EH (cell line): ENCODE measurements around the gene MARS2.
"Not testable (repeated sequence)": the region's sequence is repeated elsewhere in the genome, so short reads cannot be mapped to it uniquely, and the experiment has no call there.

Experiments used
- DNase-seq: peaks from one replicate; pipeline ENCODE4 v3.0.0-alpha.2; 2015; ENCODE audit warnings: low read depth

The MARS2 gene

DNA sequence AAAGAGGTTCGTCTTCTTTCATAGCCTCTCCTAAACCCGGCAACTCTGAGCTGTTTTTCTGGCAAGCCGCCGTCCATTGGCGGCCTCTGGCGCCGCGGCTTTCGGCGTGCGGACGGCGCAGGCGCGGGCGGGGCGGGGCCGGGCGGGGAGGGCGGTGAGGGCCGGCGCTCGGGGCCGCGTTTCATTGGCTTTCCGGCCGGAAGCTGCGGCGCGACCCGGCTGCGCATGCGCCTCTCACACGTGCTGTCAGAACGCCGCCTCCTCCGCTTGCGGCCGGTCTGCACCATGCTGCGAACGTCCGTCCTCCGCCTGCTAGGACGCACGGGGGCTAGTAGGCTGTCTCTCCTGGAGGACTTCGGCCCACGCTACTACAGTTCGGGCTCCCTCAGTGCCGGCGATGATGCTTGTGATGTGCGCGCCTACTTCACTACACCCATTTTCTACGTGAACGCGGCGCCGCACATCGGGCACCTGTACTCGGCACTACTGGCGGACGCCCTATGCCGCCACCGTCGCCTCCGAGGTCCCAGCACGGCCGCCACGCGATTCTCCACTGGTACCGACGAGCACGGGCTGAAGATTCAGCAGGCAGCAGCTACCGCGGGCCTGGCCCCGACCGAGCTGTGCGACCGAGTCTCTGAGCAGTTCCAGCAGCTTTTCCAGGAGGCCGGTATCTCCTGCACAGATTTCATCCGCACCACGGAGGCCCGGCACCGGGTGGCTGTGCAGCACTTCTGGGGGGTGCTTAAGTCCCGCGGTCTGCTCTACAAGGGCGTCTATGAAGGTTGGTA lies at the start of gene MARS2:
TSS of gene MARS2 (plus strand) at position 249 of the 791 bp plus-strand sequence. CDS start at position 286, 37 bp downstream.
- peak; percentile 94 for DNase-seq

DNA sequence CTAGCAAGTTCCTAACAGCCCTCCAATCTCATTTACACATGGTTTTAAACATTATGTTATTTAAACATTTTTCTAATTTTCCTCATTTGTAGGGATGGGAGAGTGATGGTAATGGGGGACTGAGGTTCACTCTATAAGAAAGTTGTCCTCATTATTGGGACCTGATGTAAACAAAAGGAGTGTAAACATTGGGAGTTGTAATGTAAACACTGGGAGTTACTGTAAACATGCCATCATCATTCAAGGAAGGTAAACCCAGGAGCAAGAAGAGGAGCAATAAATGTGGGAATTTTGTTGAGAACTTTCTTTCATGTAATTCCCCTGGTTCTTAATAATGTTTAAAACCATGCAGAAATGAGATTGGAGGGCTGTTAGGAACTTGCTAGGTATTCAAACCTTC lies 47.6 kb upstream of the MARS2 start:
- no peak for DNase-seq

DNA sequence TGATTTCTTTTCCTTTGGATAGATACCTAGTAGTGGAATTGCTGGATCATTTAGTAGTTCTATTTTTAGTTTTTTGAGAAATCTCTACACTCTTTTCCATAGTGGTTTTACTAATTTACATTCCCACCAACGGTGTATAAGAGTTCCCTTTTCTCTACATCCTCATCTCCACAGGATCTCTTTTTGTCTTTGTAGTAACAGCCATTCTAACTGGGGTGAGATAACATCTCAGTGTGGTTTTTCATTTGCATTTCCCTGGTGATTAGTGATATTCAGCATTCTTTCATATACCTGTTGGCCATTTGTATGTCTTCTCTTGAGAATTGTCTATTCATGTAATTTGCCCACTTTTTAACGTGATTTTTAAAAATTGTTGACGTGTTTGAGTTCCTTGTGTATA lies 43.5 kb upstream of the MARS2 start:
- no peak for DNase-seq

DNA sequence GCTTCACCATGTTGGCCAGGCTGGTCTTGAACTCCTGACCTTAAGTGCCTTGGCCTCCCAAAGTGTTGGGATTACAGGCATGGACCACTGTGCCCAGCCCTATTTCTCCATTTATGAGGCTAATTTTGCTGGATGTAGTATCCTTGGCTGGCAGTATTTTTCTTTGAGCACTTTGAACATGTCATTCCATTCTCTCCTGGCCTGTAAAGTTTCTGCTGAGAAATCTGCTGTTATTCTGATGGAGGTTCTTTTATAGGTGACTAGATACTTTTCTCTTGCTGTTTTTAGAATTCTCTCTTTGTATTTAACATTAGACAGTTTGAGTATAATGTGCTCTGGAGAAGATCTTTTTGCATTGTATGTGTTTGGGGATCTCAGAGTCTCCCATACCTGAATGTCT lies 38.9 kb upstream of the MARS2 start:
- DNase-seq: no peak

DNA sequence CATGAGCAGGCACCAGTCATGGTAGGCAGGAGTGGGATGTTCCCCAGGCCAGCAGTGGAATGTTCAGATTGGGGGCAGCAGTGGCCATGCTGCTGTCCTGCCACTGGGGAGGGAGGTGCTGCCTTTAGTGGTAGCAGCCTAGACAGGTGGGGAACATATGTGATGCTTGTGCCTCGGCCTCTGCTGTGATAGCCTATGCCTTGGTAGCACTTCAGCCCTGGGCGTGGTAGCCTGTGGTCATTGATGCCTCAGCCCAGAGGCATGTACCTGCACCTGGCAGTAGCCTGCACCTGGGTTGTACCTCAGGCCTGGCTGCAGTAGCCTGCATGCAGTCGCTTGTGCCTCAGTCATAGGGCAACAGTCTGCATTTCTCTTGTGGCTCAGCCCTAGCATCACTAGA lies 36.9 kb upstream of the MARS2 start:
- DNase-seq: no peak

DNA sequence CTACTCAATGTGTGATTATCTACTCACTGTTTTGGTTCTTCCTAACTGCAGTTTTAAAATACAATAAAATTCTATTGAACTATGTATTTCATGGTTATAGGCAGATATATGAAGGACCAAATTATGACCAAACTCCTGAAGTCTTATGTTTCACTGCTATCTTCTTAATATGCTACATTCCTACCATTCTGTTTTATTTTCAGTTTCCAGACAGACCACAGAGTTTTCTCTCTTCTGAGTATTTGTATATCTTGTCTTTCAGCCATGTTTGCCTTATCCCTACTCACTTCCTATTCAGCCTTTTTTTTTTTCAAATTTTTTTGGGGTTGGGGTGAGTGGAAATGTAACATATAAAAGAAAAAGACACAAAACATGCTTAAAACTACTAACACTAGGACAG lies 36.1 kb upstream of the MARS2 start:
- no peak for DNase-seq

DNA sequence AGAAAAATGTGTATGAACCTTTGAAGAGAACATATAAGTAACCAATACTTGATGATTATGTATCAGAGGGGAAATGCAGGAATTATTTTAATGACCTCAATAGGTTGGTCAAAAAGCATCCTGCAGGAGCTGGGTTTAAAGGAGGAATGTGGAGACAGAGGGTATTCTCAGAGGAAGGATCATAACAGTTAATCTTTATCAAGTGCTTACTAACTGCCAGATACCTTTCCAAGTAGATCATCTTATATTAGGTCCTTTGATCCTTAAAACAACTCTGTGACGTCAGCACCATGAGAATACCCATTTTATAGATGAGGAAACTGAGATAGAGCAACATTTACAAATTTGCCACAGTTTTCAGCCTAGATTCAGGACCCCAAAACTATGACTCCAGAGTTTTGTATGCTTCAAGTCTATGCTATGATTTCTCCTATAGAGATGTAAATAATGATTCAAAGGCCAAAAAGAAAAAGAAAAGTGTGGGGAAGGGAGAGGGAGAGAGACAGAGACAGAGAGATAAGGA lies 32.7 kb upstream of the MARS2 start:
- DNase-seq: no peak

DNA sequence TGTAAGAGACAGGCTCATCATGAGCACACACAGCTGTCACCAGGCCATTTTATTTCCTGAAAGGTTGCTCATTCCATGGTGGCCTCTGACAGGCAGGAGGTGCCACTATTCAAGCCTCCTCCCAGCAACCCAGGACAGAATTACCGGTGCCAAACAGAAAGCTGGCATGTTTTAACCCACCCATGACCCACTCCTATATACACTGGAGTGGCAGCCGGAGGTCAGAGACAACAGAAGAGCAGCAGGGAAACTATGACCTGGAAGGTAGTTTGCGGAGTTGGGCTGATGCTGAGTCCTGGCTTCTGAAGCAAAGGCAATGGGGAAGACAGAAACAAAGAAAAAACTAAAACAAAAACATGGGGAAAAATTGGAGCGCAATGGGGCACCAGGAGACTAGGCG lies 32.1 kb upstream of the MARS2 start:
- no peak for DNase-seq

DNA sequence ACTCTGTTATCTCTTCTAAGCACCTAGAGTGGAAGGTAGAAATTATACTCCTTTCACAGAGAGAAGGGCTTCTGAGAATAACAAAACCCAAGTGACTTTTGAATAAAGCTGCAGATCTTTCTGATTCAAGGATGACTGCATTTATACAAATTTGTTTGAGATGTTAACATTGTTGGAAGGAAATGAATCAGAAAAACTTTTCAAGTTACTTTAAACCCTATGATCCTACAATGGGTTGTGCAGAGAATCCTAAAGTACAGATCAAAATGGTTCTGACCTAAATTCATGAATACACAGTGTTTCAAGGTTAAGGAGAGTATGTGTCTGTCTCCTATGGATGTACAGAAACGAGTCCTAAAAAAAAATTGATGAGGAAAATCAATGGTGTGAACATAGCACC lies 31.6 kb upstream of the MARS2 start:
- no peak for DNase-seq

DNA sequence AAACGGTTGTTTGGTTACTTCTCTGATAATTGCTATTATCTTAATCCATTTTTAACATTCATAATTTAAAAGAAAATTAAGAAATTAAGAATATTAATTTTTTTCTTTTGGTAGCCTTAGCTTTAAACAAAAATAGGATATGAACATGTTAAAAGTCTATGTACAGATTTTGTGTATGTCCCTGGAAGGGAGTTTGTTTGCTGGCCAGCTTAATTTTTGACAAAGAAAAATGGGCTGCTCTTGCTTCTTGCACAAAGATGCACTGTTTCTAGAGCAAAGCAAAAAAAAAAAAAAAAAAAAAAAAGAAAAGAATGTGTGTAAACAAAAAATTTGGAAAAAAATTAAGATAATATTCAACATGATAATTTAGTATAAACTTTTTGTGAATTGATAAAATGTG lies 31.1 kb upstream of the MARS2 start:
- DNase-seq: no peak

DNA sequence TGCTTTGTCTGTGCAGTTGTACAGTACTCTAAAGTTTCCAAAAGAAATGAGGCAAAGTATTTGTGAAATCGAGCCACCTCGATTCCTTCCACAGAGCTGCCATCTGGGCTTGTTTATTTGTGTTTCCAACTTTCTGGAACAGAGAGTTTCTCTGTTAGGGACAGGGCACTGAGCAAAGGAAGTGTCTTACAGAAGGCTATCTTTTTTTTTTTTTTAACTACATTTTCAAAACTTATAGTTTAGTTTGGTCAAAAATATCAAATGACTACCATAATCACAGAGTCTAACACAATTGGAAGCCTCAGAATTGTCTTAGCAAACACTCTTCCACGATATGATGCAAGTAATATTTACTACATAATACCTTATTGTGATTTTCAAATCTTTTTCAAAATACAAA lies 30.6 kb upstream of the MARS2 start:
- DNase-seq: peak; percentile 34

DNA sequence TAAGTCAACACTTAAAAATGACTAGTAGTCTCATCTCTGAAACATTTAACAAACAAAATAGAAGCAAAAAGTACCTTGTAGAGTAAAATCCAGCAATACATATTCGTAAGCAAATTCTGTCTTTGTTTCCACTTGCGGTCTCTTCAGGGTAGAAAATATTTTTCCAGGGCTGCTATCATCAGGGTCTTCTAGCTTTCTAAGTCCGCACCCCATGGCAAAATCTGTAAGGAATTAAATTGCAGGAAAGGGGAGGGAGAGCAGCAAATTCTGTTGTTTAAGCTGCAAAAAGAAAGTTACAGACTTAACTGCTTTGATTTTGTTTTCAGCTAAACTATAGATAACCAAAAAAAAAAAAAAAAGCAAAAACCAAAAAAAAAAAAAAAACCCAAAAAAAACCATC lies 29.9 kb upstream of the MARS2 start, which contains the start of gene RFTN2:
TSS of gene RFTN2 (minus strand) at position 342 of the 400 bp plus-strand sequence. CDS start at position 213, 129 bp downstream.
- peak; percentile 3 for DNase-seq

DNA sequence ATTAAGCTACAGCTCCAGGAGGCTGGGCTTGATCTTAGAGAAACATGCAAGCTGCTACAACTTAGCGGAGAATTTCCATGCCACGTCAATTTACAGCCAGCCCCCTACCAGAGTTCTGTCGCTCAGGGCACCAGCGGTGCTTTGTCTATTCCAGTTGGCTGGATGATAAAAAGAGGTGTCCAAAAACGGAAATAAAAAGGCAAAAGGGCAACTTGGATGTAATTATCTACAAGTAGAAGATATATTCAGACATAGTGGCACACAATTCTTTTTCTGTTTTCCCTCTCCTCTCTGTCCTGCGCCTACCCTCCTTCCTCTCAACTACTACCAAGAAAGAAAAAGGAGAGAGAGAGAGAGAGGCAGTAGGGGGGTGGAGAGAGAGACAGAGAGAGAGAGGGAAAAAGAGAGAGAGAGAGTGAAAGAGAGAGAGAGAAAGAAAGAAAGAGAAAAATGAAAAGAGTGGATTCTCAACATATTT lies 29.4 kb upstream of the MARS2 start:
- DNase-seq: peak; percentile 40

DNA sequence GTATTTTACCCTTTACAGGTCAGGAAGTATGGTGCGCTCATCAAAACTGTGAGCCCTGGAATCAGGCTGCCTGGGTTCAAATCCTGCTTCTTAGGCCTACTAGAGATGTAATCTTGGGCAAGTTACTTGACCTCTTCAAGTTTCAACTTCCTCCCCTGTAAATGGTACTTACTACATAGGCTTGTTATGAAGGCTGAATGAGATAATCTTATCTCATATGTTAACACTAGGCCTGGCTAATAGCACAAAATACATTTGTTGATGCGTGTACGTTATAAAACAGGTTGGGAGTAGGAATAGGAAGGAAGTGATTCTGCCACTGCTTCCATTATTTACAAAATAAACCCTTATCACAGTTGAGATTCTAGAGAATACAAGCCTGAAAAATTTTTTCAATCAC lies 28.1 kb upstream of the MARS2 start:
- DNase-seq: no peak

DNA sequence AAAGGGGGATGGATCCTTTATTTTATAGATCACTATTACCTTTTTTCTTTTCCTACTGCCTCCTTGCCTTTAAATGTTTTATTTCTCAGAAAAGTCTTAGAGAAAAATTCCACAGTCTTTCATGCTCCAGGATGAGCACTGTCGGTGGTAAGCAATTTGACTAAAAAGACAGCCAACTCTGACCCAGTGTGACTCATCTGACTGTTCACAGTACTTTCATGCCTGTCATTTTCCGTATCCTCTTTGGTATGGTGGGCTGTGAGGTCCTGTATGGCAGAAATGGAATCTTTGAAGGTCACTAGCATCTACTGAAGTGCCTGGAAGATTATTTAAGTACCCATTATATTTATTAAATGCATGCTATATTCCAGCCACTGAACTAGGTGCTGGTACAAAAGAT lies 27.7 kb upstream of the MARS2 start:
- DNase-seq: peak; percentile 54

DNA sequence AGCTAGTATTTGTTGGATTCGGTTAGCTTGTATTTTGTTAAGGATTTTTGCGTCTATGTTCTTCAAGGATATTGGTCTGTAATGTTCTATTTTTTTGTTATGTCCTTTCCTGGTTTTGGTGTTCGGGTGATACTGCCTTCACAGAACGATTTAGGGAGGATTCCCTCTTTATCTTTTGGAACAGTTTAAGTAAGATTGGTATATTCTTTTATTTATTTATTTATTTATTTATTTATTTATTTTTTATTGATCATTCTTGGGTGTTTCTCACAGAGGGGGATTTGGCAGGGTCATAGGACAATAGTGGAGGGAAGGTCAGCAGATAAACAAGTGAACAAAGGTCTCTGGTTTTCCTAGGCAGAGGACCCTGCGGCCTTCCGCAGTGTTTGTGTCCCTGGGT lies 10.0 kb upstream of the MARS2 start:
- DNase-seq: not testable (repeated sequence)

DNA sequence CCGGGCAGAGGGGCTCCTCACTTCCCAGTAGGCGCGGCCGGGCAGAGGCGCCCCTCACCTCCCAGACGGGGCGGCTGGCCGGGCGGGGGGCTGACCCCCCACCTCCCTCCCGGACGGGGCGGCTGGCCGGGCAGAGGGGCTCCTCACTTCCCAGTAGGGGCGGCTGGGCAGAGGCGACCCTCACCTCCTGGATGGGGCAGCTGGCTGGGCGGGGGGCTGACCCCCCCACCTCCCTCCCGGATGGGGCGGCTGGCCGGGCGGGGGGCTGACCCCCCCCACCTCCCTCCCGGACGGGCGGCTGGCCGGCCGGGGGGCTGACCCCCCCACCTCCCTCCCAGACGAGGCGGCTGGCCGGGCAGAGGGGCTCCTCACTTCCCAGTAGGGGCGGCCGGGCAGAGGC lies 9.2 kb upstream of the MARS2 start:
- not testable (repeated sequence) for DNase-seq

DNA sequence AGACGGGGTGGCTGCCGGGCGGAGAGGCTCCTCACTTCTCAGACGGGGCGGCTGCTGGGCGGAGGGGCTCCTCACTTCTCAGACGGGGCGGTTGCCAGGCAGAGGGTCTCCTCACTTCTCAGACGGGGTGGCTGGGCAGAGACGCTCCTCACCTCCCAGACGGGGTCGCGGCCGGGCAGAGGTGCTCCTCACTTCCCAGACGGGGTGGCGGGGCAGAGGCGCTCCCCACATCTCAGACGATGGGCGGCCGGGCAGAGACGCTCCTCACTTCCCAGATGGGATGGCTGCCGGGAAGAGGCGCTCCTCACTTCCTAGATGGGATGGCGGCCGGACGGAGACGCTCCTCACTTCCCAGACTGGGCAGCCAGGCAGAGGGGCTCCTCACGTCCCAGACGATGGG lies 8.6 kb upstream of the MARS2 start:
- DNase-seq: not testable (repeated sequence)

DNA sequence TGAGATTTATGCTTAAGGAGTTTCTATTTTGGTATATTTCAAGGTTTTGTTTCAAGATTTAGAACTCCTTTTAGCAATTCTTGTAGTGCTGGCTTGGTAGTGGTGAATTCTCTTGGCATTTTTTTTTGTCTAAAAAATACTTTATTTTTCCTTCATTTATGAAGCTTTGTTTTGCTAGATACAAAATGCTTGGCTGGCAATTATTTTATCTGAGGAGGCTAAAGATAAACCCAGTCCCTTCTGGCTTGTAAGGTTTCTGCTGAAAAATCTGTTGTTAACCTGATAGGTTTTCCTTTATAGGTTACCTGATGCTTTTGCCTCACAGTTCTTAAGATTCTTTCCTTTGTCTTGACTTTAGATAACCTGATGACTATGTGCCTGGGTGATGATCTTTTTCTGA lies 5.4 kb upstream of the MARS2 start:
- DNase-seq: not testable (repeated sequence)

DNA sequence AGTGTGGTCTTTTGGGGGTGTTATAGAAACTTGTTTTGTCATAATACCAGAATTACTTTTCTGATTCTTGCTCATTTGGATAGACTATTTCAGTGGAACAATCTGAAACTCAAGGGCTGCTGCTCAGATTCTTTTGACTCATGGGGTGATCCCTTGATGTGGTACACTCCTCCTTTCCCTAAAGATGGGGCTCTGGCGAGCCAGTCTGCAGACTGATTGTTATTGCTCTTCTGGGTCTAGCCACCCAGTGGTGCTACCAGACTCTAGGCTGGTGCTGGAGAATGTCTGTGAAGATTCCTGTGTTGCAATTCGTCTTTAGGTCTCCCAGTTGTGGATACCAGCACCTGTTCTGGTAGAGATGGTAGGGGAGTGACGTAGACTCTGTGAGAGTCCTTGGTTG lies 4.2 kb upstream of the MARS2 start:
- no peak for DNase-seq

DNA sequence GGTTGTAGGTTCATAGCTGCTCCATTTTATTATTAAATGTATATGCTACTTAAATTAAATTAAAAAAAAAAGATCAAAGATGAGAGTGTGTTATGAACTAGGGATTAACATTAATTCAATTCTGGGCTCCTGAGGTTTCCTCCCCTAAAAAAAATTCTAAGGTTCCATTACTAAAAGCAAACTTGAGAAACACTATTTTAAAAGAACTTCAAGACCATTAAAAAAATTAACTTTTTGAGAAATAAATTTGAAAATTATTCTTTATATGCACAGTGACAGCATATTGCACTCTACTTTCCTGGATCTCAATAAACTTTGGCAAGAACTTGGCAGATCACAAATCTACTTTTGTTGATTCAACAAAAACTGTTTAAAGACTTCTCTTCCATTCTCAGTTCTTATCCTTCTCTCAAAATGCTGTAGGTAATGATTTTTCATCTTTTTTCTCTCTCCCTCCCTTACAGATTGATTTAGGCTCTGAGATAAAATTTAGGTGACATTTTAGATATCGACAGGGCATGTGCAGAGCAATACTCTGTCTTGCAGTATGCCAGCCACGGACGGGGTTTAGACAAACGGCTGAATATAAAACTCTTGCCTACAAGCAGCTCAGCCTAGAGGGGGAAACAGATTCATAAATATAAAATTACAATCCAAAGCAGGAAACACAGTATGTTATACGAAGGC lies 592 bp upstream of the MARS2 start:
- DNase-seq: no peak

DNA sequence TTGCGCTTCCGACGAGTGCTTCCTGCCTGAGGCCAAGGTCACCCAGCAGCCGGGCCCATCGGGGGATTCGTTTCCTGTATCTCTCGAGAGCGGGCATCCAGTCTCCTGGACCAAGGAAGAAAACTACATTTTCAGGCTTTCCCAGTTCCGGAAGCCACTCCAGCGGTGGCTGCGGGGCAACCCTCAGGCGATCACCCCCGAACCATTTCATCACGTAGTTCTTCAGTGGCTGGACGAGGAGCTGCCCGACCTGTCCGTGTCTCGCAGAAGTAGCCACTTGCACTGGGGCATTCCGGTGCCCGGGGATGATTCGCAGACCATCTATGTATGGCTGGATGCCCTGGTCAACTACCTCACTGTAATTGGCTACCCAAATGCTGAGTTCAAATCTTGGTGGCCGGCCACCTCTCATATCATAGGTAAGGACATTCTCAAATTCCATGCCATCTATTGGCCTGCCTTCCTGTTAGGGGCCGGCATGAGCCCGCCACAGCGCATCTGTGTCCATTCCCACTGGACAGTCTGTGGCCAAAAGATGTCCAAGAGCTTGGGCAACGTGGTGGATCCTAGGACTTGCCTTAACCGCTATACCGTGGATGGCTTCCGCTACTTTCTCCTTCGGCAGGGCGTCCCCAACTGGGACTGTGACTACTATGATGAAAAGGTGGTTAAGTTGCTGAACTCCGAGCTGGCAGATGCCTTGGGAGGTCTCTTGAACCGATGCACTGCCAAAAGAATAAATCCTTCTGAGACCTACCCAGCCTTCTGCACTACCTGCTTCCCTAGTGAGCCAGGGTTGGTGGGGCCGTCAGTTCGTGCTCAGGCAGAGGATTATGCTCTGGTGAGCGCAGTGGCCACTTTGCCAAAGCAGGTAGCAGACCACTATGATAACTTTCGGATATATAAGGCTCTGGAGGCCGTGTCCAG lies 1.0 kb downstream of the MARS2 start:
- peak; percentile 49 for DNase-seq
